Stimulated activated memory B cell treated with anti-CD40 and anti-IgM and Interleukin-4, amounts not matched to agents 10 μg/mL and 1 μg/mL and 100 μg/mL, for 72 hours (primary cell): Measurements from ENCODE around the gene ENTREP3.

Source experiments
- ATAC-seq: fragments of 150-1000 bp; cut with Tn5 transposase; 2 replicates; pipeline ENCODE4 v1.10.0; 2021
- H3K27ac Mint-ChIP-seq: one replicate; pipeline ENCODE4 v1.8.0; 2022; ENCODE audit warnings: mild to moderate bottlenecking, mixed read lengths
- H3K27me3 Mint-ChIP-seq: one replicate; pipeline ENCODE4 v1.8.0; 2022; ENCODE audit warnings: mixed read lengths
- H3K36me3 Mint-ChIP-seq: one replicate; pipeline ENCODE4 v1.8.0; 2022; ENCODE audit warnings: mixed read lengths
- H3K4me1 Mint-ChIP-seq: one replicate; pipeline ENCODE4 v1.8.0; 2022; ENCODE audit warnings: mixed read lengths
- H3K4me3 Mint-ChIP-seq: one replicate; pipeline ENCODE4 v1.8.0; 2022; ENCODE audit warnings: mild to moderate bottlenecking, moderate library complexity, mixed read lengths
- H3K9me3 Mint-ChIP-seq: one replicate; pipeline ENCODE4 v1.8.0; 2022; ENCODE audit warnings: mixed read lengths

The ENTREP3 gene

DNA sequence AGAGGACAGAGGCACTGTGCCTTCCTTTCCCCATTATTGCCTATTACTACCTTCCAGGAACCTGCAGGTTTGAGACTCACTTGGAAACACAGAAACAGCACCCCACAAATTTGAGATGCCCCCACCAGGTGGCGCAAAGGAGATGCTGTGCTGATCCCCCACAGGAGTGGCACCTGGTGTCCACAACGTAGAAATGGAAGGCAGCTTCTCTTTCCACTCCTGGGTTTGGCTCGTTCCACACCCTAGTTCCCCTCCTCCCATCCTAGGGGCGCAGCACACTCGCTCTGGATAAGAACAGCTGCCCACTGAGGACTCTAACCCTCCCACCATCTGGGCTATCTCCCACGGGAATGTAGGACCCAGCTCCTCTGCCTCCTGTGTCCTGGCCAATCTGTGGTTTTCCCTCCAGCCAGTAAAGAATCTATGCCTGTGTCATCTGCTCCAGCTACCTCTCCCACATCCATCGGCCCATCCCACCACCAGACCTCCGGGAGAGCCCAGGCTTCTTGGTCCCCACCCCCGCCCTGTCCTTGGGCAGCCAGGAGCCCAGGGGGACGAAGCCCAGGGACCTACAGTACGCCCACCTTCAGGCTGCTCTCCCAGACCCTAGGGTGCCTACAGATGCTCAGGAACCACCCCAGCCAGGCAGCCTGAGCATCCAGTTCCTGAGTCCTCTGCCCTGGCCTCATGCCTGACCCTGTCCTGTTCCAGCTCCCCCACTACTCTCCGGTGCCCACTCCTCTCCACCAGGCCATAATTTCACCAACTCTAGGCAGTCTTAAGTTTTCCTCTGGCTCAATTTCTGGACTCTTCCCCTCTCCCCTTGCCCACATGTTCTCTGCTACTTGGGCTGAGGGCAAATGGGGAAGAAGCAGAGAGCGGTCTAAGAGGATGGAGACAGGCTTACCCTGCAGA lies 48.1 kb downstream of the ENTREP3 start:
- ATAC-seq, result peak; percentile 68
- Mint-ChIP-seq H3K4me1 (peaks cover 37% of the 10 kb centered on the region), H3K9me3 (no peaks in the 10 kb centered on the region), H3K36me3 (peaks cover 9% of the 10 kb centered on the region), H3K27me3 (no peaks in the 10 kb centered on the region), H3K27ac (peak overlapping the region; percentile 90), H3K4me3 (peak overlapping the region; percentile 25)

DNA sequence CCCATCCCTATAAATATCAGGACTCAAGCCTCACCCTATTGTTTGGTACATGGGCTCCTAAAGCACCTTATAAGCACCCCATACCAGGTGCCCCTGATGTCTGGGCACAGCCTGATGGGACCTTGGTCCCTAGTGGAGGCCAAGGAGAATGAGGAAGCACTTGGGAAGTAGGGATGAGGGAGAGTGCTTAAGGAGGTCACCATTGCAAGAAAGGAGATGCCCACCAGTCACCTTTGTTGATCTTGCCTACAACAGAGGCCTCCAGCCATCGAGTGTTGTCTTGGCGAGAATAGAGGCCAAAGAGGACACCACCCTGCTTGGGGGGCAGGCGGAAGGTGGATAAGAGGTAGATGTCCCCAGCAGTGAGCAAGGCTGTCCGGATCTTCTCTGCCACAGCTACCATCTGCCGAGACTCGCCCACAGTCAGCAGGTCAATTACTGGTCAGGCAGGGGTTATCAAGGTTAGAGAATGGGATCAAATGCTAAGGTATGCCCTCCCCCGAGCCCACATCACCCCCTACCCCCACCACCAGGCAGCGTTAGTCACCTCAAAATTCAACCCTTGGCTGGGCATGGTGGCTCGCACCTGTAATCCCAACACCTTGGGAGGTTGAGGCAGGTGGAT lies 49.2 kb downstream of the ENTREP3 start:
- ATAC-seq, result no peak
- H3K9me3 Mint-ChIP-seq, result no peaks in the 10 kb centered on the region
- H3K27me3 Mint-ChIP-seq, result no peaks in the 10 kb centered on the region
- peaks cover 37% of the 10 kb centered on the region for H3K4me1 Mint-ChIP-seq
- H3K36me3 Mint-ChIP-seq, result peaks cover 6% of the 10 kb centered on the region
- no peak overlapping the region for H3K4me3 Mint-ChIP-seq
- H3K27ac Mint-ChIP-seq, result no peak overlapping the region

DNA sequence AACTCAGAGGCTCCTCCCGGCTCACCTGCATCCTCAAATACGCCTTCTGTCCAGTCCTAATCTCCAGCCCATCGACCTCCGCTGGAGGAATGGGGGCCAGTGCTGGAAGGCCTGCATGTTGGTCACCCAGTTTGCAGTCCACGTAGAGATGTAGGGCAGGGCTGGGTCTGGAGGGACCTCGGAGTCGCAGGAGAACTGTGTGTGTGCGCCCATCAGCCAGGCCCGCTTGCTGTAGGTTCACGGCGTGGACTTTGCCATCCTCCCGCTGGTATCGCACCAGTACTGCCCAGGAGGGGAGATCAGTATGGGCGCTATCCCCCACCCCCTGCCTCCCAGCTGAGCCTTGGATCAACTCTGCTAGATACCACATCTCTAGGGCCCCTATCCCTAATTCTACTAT lies 50.2 kb downstream of the ENTREP3 start:
- no peak for ATAC-seq
- H3K27ac Mint-ChIP-seq, result no peak overlapping the region
- no peaks in the 10 kb centered on the region for H3K36me3 Mint-ChIP-seq
- H3K4me1 Mint-ChIP-seq, result peaks cover 29% of the 10 kb centered on the region
- H3K9me3 Mint-ChIP-seq, result no peaks in the 10 kb centered on the region
- H3K27me3 Mint-ChIP-seq, result no peaks in the 10 kb centered on the region
- H3K4me3 Mint-ChIP-seq, result no peak overlapping the region

DNA sequence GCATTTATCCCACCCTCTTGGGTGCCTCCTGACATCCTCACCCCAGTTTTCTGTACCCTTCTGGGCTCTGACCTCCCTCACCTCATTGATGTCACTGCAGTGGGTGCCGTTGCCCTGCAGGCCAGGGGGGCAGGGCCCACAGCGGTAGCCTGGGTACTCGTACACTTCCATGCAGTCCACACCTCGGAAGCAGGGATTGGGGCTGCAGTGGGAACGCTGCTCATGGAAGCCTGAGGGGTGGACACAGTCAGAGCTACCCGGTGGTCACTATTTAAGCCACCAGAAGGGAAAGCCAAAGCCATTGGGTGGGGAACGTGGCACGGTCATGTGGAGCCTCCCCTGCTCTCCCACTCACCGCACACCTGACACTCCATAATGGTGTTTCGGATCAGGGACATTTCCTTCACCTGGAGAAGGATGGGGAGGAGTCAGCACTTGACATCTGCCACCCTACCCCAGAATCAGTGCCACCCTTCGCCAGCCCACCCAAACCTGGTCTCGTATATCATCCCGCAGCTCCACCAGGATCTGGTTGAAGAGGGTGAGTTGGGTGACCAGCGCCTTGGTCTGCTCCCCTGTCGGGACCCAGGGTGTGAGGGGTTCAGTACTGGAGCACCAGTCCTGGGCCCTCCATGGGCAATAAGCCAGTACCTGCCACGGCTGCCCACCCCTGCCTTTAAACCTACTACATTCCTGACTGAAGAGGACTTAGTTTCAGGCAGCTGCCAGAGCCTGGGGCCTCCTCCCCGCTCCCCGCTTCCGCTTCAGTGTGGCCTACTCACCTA lies 52.4 kb downstream of the ENTREP3 start:
- Mint-ChIP-seq H3K27ac (no peak overlapping the region), H3K27me3 (no peaks in the 10 kb centered on the region), H3K9me3 (no peaks in the 10 kb centered on the region), H3K4me3 (no peak overlapping the region), H3K4me1 (peaks cover 14% of the 10 kb centered on the region), H3K36me3 (no peaks in the 10 kb centered on the region)
- ATAC-seq, result no peak

DNA sequence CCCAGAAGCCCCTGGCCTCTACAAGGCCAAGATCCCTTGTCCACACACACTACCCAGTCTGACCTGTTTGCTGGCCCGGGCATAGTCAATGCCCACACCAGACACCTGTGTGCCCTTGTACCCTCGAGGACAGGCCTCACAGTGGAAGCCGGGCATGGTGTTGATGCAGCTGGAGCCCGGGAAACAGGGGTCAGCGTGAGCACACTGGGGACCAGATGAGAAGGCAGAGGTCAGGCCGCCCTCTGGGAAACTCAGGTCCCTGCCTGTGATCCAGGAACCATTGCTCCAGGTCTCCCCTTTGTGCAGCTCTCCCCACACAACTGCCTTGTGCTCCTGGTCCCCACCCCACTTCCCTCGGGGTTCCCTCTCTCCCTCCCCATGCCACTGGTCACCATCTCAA lies 53.1 kb downstream of the ENTREP3 start:
- Mint-ChIP-seq H3K36me3 (no peaks in the 10 kb centered on the region), H3K9me3 (no peaks in the 10 kb centered on the region), H3K4me3 (no peak overlapping the region), H3K27ac (no peak overlapping the region), H3K4me1 (peaks cover 7% of the 10 kb centered on the region), H3K27me3 (no peaks in the 10 kb centered on the region)
- no peak for ATAC-seq

DNA sequence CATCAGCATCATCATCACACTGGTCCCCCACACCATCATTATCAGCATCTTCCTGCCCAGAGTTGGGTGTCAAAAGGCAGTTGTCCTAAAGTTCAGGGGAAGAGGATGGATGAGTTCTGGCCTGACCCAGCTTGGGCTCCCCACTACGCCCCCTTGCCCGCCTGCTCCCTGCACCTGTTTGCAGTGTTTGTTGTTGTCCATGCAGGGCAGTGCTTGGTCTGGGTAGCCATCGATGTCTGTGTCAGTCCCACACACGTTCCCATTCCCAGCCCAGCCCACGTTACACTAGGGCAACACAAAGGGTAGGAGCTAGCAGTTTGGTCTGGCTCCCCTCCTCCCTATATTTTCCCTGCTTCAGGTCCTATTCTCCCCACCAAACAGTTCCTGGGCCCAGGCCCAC lies 54.4 kb downstream of the ENTREP3 start:
- H3K4me1 Mint-ChIP-seq, result no peaks in the 10 kb centered on the region
- no peaks in the 10 kb centered on the region for H3K36me3 Mint-ChIP-seq
- H3K27ac Mint-ChIP-seq, result no peak overlapping the region
- H3K4me3 Mint-ChIP-seq, result no peak overlapping the region
- no peaks in the 10 kb centered on the region for H3K27me3 Mint-ChIP-seq
- ATAC-seq, result no peak
- H3K9me3 Mint-ChIP-seq, result no peaks in the 10 kb centered on the region

DNA sequence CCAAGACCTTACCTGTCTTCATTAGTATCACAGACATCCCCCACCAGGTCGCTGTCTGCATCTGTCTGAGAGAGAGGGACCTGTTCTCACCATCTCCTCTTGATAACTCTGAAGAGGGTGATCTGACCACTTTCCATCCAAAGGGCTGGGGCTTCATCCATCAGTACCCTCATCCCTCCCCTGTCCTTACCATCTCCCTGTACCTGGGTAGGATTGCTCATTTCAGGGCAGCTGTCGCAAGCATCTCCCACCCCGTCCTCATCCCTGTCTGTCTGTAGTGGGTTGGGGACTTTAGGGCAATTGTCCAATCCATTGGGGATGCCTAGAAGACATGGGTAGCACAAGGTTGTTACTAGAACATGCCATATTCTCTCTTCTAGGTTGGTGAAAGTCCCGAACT lies 55.5 kb downstream of the ENTREP3 start:
- Mint-ChIP-seq H3K36me3 (no peaks in the 10 kb centered on the region), H3K4me3 (no peak overlapping the region), H3K9me3 (no peaks in the 10 kb centered on the region), H3K27me3 (no peaks in the 10 kb centered on the region), H3K4me1 (peaks cover 6% of the 10 kb centered on the region), H3K27ac (no peak overlapping the region)
- no peak for ATAC-seq

DNA sequence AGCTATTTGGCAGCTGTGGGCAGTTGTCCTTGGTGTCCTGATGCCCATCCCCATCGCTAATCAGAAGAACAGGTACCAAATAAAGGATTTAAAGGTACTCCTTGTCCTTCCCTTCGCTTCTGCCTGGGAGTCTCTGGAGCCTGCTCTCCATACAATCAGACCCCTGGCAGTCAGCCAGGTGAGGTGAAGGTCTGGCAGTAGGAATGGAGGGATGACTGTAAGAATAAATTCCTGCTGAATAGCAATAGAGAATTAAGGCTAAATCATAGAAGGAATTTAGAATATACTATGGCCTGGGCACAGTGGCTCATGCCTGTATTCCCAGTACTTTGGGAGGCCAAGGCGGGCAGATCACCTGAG lies 56.8 kb downstream of the ENTREP3 start:
- no peaks in the 10 kb centered on the region for H3K9me3 Mint-ChIP-seq
- no peaks in the 10 kb centered on the region for H3K27me3 Mint-ChIP-seq
- ATAC-seq, result no peak
- peaks cover 17% of the 10 kb centered on the region for H3K4me1 Mint-ChIP-seq
- H3K4me3 Mint-ChIP-seq, result no peak overlapping the region
- no peak overlapping the region for H3K27ac Mint-ChIP-seq
- H3K36me3 Mint-ChIP-seq, result no peaks in the 10 kb centered on the region

DNA sequence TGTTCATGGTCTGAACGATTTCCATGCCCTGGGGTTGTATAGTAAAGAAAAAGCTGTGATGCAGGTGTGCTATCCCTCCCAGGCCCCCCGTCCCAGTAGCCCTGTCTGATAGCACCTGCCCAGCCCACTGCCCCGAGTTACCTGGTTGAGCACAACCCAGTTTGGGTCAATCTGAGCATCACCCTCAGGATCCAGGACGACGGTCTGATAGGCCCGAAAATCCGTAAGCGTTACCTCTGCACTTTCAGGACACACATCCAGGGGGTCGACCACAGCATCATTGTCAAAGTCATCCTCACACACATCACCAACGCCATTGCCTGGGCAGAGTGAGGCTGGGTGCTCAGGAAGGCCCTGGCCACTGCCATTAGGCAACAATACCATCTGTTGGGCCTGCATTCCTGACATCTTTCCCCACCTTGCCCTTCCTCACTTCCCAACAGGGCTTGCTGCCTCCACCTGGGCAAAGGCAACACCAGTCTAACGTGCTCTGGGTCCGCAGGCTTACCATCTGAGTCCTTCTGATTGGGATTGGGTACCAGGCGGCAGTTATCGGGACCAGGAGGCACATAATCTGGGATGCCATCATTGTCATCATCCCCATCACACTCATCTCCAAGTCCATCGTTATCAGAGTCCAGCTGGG lies 57.3 kb downstream of the ENTREP3 start:
- no peak for ATAC-seq
- Mint-ChIP-seq H3K27ac (no peak overlapping the region), H3K4me1 (peaks cover 22% of the 10 kb centered on the region), H3K4me3 (no peak overlapping the region), H3K9me3 (no peaks in the 10 kb centered on the region), H3K36me3 (no peaks in the 10 kb centered on the region), H3K27me3 (no peaks in the 10 kb centered on the region)
